Activated T-helper 1 cell treated with Interleukin-2 at 50 U/mL for 16 hours (primary cell): ENCODE results near the gene AKAP7.
A peak's percentile ranks its signal among the peaks of the same experiment; 100 is the strongest.
"Not testable (repeated sequence)": the region's sequence is repeated elsewhere in the genome, so short reads cannot be mapped to it uniquely, and the experiment has no call there.

Experiments used
- DNase-seq: peaks from one replicate; pipeline ENCODE4 v3.0.0-alpha.2; 2020; ENCODE audit warnings: low read depth

Gene AKAP7

GRCh38 chr6:131135244-131136020, at the start of gene AKAP7:
Gene AKAP7 (plus strand): TSS chr6:131135467. CDS start chr6:131135764, 297 bp downstream.
- peak; percentile 41 for DNase-seq

- DNase-seq = not testable (repeated sequence)
Measured at GRCh38 chr6:131090339-131090738, 44.9 kb upstream of the AKAP7 start.

- DNase-seq = not testable (repeated sequence)
Measured at GRCh38 chr6:131091944-131092343, 43.3 kb upstream of the AKAP7 start.

- no peak for DNase-seq
Measured at GRCh38 chr6:131093334-131093733, 41.9 kb upstream of the AKAP7 start.

GRCh38 chr6:131096786-131097185, 38.5 kb upstream of the AKAP7 start:
- DNase-seq = no peak

GRCh38 chr6:131101911-131102680, 33.2 kb upstream of the AKAP7 start:
- no peak for DNase-seq

GRCh38 chr6:131103296-131103695, 32.0 kb upstream of the AKAP7 start:
- no peak for DNase-seq

GRCh38 chr6:131103901-131104300, 31.4 kb upstream of the AKAP7 start:
- no peak for DNase-seq

- DNase-seq = no peak
Measured at GRCh38 chr6:131107151-131107550, 28.1 kb upstream of the AKAP7 start.

- DNase-seq = no peak
Measured at GRCh38 chr6:131112249-131112648, 23.0 kb upstream of the AKAP7 start.

- no peak for DNase-seq
Measured at GRCh38 chr6:131115651-131116050, 19.6 kb upstream of the AKAP7 start.

GRCh38 chr6:131116321-131116720, 18.9 kb upstream of the AKAP7 start:
- DNase-seq = no peak

GRCh38 chr6:131116755-131117360, 18.4 kb upstream of the AKAP7 start:
- no peak for DNase-seq

GRCh38 chr6:131117878-131118277, 17.4 kb upstream of the AKAP7 start:
- no peak for DNase-seq

- no peak for DNase-seq
Measured at GRCh38 chr6:131122007-131122406, 13.3 kb upstream of the AKAP7 start.

- no peak for DNase-seq
Measured at GRCh38 chr6:131122516-131122915, 12.8 kb upstream of the AKAP7 start.

GRCh38 chr6:131124336-131125071, 10.8 kb upstream of the AKAP7 start:
- DNase-seq = no peak

GRCh38 chr6:131125431-131125830, 9.8 kb upstream of the AKAP7 start:
- DNase-seq = no peak

GRCh38 chr6:131129689-131130553, 5.3 kb upstream of the AKAP7 start:
- DNase-seq = no peak

GRCh38 chr6:131130554-131130940, 4.7 kb upstream of the AKAP7 start:
- DNase-seq = no peak

- DNase-seq = no peak
Measured at GRCh38 chr6:131132360-131132759, 2.9 kb upstream of the AKAP7 start.
